Epithelial cell of proximal tubule (primary cell): ENCODE data around the gene MORC4. TPM values are rescaled to one million over a fixed set of nuclear protein-coding genes. Genes with fewer than 3 reads are reported as not detected.

Experiments
- DNase-seq: peaks from one replicate; pipeline ENCODE4 v3.0.0-alpha.2; 2011; ENCODE audit warnings: low read depth
- H3K4me3 ChIP-seq: 2 replicates; pipeline ENCODE4 v1.5.1; 2011; ENCODE audit warnings: low read depth, mild to moderate bottlenecking, low read length
- CTCF ChIP-seq: conservative IDR thresholded peaks from 2 replicates; pipeline ENCODE4 v1.5.1; 2012; ENCODE audit warnings: low read depth, mild to moderate bottlenecking, low read length
- total RNA-seq: library from RNA; depleted of rRNA; stranded (reverse); fragments of >200 nt; gene quantifications from 2 replicates; pipeline ENCODE4 v1.2.3, GENCODE V29; 2015

MORC4 gene
- total RNA-seq, 1 donor from 2014 or later: 11.1 TPM

GRCh38 chrX:106999002-106999975 lies 723 bp downstream of the MORC4 start:
- peak overlapping the region; percentile 66 for H3K4me3 ChIP-seq
- DNase-seq: no peak
- TF ChIP-seq CTCF: peak; percentile 47

GRCh38 chrX:106997611-106998010 lies 2.4 kb downstream of the MORC4 start:
- DNase-seq: no peak
- no peak for TF ChIP-seq CTCF

GRCh38 chrX:106995678-106996077 lies 4.3 kb downstream of the MORC4 start:
- no peak for DNase-seq
- H3K4me3 ChIP-seq: no peak overlapping the region
- no peak for TF ChIP-seq CTCF

More at GRCh38 chrX:106997611-106998010, 2.4 kb downstream of the MORC4 start:
- H3K4me3 ChIP-seq: no peak overlapping the region

- TF ChIP-seq CTCF: no peak
- no peak for DNase-seq
- no peak overlapping the region for H3K4me3 ChIP-seq
Observed at GRCh38 chrX:106987488-106987887, 12.5 kb downstream of the MORC4 start.

GRCh38 chrX:106980952-106981626 lies 18.9 kb downstream of the MORC4 start:
- no peak for DNase-seq
- no peak overlapping the region for H3K4me3 ChIP-seq
- TF ChIP-seq CTCF: no peak

- no peak for TF ChIP-seq CTCF
- no peak for DNase-seq
Observed at GRCh38 chrX:106976416-106976815, 23.6 kb downstream of the MORC4 start.

More at GRCh38 chrX:106976416-106976815, 23.6 kb downstream of the MORC4 start:
- no peak overlapping the region for H3K4me3 ChIP-seq
